Measurements from ENCODE around the gene HMOX1.

The HMOX1 gene

DNA sequence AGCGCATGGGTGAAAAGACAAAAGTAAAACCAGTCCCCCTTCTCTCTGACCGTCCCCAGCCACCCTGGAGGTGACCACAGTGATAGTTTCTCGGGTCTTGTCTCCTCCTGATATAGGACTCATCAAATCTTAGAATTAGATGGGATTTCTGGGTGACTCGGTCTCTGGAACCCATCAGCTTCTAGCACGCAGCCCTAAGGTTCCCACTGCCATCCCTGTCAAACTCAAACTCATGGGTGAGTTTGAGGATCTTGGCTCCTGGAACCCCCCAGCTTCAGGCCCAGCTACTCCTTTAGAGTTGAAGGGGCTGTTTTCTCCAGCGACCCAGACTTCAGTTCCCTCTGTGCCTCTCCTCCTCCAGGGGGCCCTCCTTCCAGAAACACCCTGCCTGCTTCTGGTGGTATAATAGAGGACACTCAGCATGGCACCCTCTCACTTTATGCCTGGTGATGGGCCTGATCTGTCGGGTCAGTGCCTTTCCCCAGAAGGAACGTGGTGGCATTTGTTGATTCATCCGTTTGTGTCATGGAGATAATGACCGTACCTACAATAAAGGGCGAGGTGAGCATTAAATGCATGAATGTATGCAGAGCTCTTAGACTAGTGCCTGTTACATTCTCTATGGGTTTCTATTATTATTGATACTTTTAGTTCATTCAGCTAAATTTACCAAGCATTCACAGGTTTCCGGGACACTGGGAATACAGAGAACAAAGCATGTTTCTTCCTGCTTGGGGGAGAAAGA, 50.8 kb downstream of the HMOX1 start:
- DNase-seq (ENCODE audit: low read depth, low spot score): no peak
- POLR2A ChIA-PET: interaction anchor here (1.1 kb wide), 1 partner anchor 189 kb away, joined by 3 read pairs; no protein-coding TSS in a partner anchor
- H3K4me3 ChIP-seq (ENCODE audit: low read depth, low read length): no peak overlapping the region
- no peak for TF ChIP-seq CTCF (IDR thresholded peaks at IDR 0.05; ENCODE audit: insufficient read depth, low read length, missing control alignments)
- CTCF ChIA-PET: interaction anchor here (0.6 to 14.7 kb wide), 33 partner anchors 10 to 693 kb away, joined by 3 to 352 read pairs (median 7); partner anchors contain the start of genes HMOX1 and RASD2

DNA sequence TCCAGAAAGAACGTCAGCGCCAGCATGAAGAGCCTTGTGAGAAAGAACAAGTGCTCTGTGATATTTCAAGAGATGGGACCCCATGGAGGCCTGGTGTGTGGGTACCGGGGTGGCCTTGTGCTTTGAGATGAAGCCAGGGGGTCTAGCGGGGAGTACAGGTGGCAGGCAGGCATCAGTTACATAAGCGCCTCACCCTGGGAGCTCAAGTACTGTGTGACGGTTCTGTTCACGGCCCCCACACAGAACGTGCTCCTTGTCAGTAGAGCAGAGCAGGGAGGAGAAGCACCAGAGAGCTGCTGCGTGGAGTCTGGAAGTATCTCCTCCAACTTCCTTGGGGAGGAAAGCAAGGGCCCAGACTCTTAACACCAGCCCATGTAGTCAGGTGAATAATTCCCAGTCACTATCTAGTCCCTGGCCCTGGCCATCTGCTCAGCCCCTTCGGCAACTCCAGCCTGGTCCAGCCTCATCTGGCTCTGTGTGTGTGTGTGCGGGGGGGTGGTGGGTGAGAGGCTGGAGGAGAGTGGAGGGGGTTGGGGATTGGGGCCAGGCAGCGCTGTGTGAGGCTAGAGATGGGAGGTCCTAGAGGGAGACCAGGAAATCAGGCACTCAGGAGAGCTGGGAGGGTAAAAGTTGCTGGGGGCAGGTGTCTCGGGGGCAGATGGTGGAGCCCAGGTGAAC, 51.5 kb downstream of the HMOX1 start:
- CTCF ChIA-PET: interaction anchor here (0.6 to 14.7 kb wide), 11 partner anchors 10 to 199 kb away, joined by 3 to 352 read pairs (median 19); no protein-coding TSS in a partner anchor

DNA sequence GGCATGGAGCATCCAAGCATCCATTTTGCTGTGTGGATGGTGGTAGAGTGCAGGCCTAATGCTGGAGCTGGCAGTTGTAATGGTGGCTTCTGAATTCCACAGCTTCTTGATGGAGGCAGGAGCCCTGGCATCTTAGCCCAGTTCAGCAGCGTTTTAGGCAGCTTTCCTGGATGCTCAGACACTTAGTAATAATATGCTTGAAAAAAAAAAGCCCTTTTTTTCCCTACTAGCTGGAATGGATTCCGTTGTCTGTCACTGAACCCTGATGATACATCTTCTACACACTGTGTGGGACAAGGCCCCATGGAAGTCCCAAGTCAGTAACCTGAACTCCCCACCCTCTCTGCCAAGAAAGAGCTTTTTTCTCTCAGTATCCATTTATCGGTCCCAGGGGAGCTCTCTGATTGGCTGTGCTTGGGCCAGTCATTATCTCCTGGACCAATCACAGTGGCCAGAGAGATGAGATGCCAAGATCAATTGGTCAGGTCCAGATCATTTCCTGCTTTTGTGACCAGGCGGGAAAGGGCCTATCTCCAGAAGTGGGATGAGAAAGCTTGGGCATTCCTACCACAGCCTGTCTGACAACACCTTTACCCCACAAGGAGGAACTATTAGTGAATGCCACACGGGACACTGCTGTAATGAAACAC, 53.3 kb downstream of the HMOX1 start:
- CTCF ChIA-PET: interaction anchor here (1.4 to 14.7 kb wide), 2 partner anchors 143 to 188 kb away, joined by 5 to 352 read pairs; no protein-coding TSS in a partner anchor

More for the DNA sequence above, 51.5 kb downstream of the HMOX1 start:
- no peak for DNase-seq (ENCODE audit: low read depth, low spot score)
- no peak for TF ChIP-seq CTCF (IDR thresholded peaks at IDR 0.05; ENCODE audit: insufficient read depth, low read length, missing control alignments)
- POLR2A ChIA-PET: no interaction called here
- H3K4me3 ChIP-seq (ENCODE audit: low read depth, low read length): no peak overlapping the region

DNA sequence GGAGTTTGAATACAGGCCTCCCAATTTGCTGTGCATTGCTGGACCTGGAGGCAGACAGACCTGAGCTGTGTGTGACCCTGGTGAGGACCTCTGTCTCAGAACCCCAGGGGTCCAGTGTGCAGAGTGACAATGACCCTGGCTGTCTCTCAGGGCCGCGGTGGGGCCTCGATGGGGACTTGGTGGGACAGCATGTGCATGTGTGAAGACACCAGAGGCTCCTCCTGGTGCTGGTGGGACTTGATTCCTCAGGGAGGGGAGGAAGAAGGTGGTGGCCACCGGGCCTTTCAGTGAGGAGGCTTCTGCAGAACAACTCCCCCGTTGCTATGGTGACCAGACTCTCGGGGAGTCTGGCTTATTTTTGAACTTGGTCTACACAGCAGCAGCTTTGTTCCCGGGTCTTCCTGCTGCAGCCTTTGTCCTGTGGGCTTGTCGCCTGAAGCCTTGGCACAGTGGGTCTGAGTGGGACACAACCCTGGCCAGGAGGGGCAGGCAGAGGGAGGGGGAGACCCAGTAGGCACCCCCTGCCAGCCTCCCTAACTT, 54.4 kb downstream of the HMOX1 start:
- no peak for DNase-seq (ENCODE audit: low read depth, low spot score)
- CTCF ChIA-PET: interaction anchor here (1.4 to 14.7 kb wide), 2 partner anchors 142 to 187 kb away, joined by 5 to 352 read pairs; no protein-coding TSS in a partner anchor
- TF ChIP-seq CTCF (IDR thresholded peaks at IDR 0.05; ENCODE audit: insufficient read depth, low read length, missing control alignments): no peak
- H3K4me3 ChIP-seq (ENCODE audit: low read depth, low read length): no peak overlapping the region
- POLR2A ChIA-PET: no interaction called here

More for the DNA sequence above, 53.3 kb downstream of the HMOX1 start:
- POLR2A ChIA-PET: interaction anchor here (0.6 kb wide), 1 partner anchor 77 kb away, joined by 3 read pairs; no protein-coding TSS in a partner anchor
- no peak overlapping the region for H3K4me3 ChIP-seq (ENCODE audit: low read depth, low read length)
- TF ChIP-seq CTCF (IDR thresholded peaks at IDR 0.05; ENCODE audit: insufficient read depth, low read length, missing control alignments): no peak
- no peak for DNase-seq (ENCODE audit: low read depth, low spot score)

- no peak for DNase-seq (ENCODE audit: low read depth, low spot score)
- TF ChIP-seq CTCF (IDR thresholded peaks at IDR 0.05; ENCODE audit: insufficient read depth, low read length, missing control alignments): no peak
- CTCF ChIA-PET: interaction anchor here (0.7 to 14.7 kb wide), 3 partner anchors 58 to 141 kb away, joined by 4 to 352 read pairs (median 4); no protein-coding TSS in a partner anchor
- POLR2A ChIA-PET: no interaction called here
- H3K4me3 ChIP-seq (ENCODE audit: low read depth, low read length): no peak overlapping the region
Measured at GRCh38 chr22:35436421-35436820, 55.5 kb downstream of the HMOX1 start.

Measured in AG04449 (cell line).